K562 (cell line): ENCODE data around the gene STX3. TPM values are rescaled to one million over a fixed set of nuclear protein-coding genes. Genes with fewer than 3 reads are reported as not detected.

Experiments
- ATF1 ChIP-seq, 2 experiments: fragments of 450-650 bp in 1 of 2; IDR thresholded peaks; 2 replicates each; pipeline ENCODE4 v1.6.1; 2016; ENCODE audit warnings: missing compliant biosample characterization in 1 of 2, missing genetic modification characterization in 1 of 2
- BCOR ChIP-seq: fragments of 450-650 bp; IDR thresholded peaks from 2 replicates; pipeline ENCODE4 v1.6.1; 2016
- CEBPB ChIP-seq: fragments of 450-650 bp; IDR thresholded peaks from 2 replicates; pipeline ENCODE4 v1.6.1; 2016; ENCODE audit warnings: missing genetic modification characterization, missing compliant biosample characterization
- FOXO4 ChIP-seq: fragments of 450-650 bp; formaldehyde crosslinking; IDR thresholded peaks from 2 replicates; pipeline ENCODE4 v1.4.0; 2020; ENCODE audit warnings: mild to moderate bottlenecking, moderate library complexity
- IFI16 ChIP-seq: fragments of 250-450 bp; sonication (Bioruptor Pico); IDR thresholded peaks from 2 replicates; pipeline ENCODE4 v2.1.2; 2022; ENCODE audit warnings: mild to moderate bottlenecking, inconsistent platforms
- KDM5B ChIP-seq: fragments of 200-600 bp; sonication (generic); IDR thresholded peaks from 2 replicates; pipeline ENCODE4 v1.6.1; 2012; ENCODE audit warnings: low read depth, mild to moderate bottlenecking, moderate library complexity, low read length, control low read depth, inconsistent platforms; ENCODE audit not compliant: insufficient replicate concordance
- MBD1 ChIP-seq: fragments of 250-450 bp; sonication (Bioruptor Pico); IDR thresholded peaks from 2 replicates; pipeline ENCODE4 v1.8.0; 2022; ENCODE audit warnings: inconsistent platforms
- MED1 ChIP-seq: sonication (generic); formaldehyde crosslinking; IDR thresholded peaks from 2 replicates; pipeline ENCODE4 v1.8.1; 2023; ENCODE audit warnings: missing genetic modification reagents, borderline replicate concordance
- NR4A1 ChIP-seq, 2 experiments: fragments of 250-450 bp in 1 of 2; fragments of 450-650 bp in 1 of 2; sonication (Bioruptor Pico) in 1 of 2; IDR thresholded peaks; 2 replicates each; pipeline versions ENCODE4 v1.4.0 to v1.6.1; 2016 to 2020; ENCODE audit warnings: mild to moderate bottlenecking in 2 of 2, missing compliant biosample characterization in 1 of 2, missing genetic modification characterization in 1 of 2, moderate library complexity in 1 of 2
- PRPF4 ChIP-seq: fragments of 200-400 bp; formaldehyde crosslinking; IDR thresholded peaks from one replicate; pipeline ENCODE4 v1.6.1; 2017; ENCODE audit warnings: low read length, low read depth, mild to moderate bottlenecking; ENCODE audit not compliant: insufficient read depth, poor library complexity, severe bottlenecking
- RREB1 ChIP-seq: fragments of 250-450 bp; sonication (Bioruptor Pico); IDR thresholded peaks from 2 replicates; pipeline ENCODE4 v1.4.0; 2020
- SNIP1 ChIP-seq: fragments of 450-650 bp; IDR thresholded peaks from 2 replicates; pipeline ENCODE4 v1.7.1; 2017; ENCODE audit warnings: low read depth, mild to moderate bottlenecking
- SOX6 ChIP-seq: fragments of 450-650 bp; IDR thresholded peaks from 2 replicates; pipeline ENCODE4 v1.6.1; 2014; ENCODE audit warnings: mild to moderate bottlenecking
- TBP ChIP-seq: optimal IDR thresholded peaks from 2 replicates; pipeline ENCODE3; 2011; ENCODE audit warnings: low read depth, low read length, improper control_type of control experiment
- TCF15 ChIP-seq: fragments of 250-450 bp; sonication (Bioruptor Pico); IDR thresholded peaks from 2 replicates; pipeline ENCODE4 v1.8.0; 2022; ENCODE audit warnings: moderate library complexity, mild to moderate bottlenecking, inconsistent platforms
- TCF3 ChIP-seq: sonication (generic); formaldehyde crosslinking; IDR thresholded peaks from 2 replicates; pipeline ENCODE4 v1.4.0; 2020; ENCODE audit warnings: mild to moderate bottlenecking, missing genetic modification reagents
- ZNF140 ChIP-seq: fragments of 250-450 bp; sonication (Bioruptor Pico); IDR thresholded peaks from 2 replicates; pipeline ENCODE4 v1.8.0; 2021; ENCODE audit warnings: moderate library complexity, mild to moderate bottlenecking, inconsistent platforms
- ZNF778 ChIP-seq: fragments of 450-650 bp; formaldehyde crosslinking; IDR thresholded peaks from 2 replicates; pipeline ENCODE4 v1.4.0; 2020; ENCODE audit warnings: mild to moderate bottlenecking, moderate library complexity
- ZSCAN29 ChIP-seq: fragments of 450-650 bp; IDR thresholded peaks from 2 replicates; pipeline ENCODE4 v1.6.1; 2017
- polyA plus RNA-seq, 8 experiments: library from polyadenylated mRNA; depleted of rRNA in 4 of 8; stranded (reverse) in 5 of 8; unstranded in 3 of 8; fragments of >200 nt; fragmentation: Nextera tagmentation in 2 of 8; fragmentation: Illumina TruSeq in 1 of 8; extraction: Ambion mirVana in 2 of 8; extraction: Trizol in 1 of 8; gene quantifications; 2 replicates each; pipeline versions ENCODE4 v1.2.1 to v1.2.3, GENCODE V29; 2011 to 2014; ENCODE audit warnings: inconsistent platforms in 1 of 8, missing spikeins in 1 of 8
- total RNA-seq, 7 experiments: library from RNA; depleted of rRNA in 6 of 7; stranded (reverse); fragments of >200 nt in 6 of 7; fragmentation: Illumina TruSeq in 2 of 7; extraction: Trizol in 2 of 7; gene quantifications; 2 replicates each; pipeline versions ENCODE4 v1.2.1 to v1.2.3, GENCODE V29; 2011 to 2021; ENCODE audit warnings: low replicate concordance in 1 of 7

Gene STX3
- total and polyA plus RNA-seq, 9 of the 15 experiments (the other 6 are each of a cell fraction or from before 2014, with no cell fraction given): 12.0 to 91.6 (median 48.7) TPM

GRCh38 chr11:59766542-59767224 lies 11.5 kb downstream of the STX3 start (continued):
- TF ChIP-seq FOXO4 (CRISPR knock-in tag) (no peak), TBP (peak; percentile 32), ATF1 (CRISPR knock-in tag; IDR thresholded peaks at IDR 0.05) (no peak), ATF1 (tag; IDR thresholded peaks at IDR 0.05) (peak; percentile 36; the same call in 1 of the 2 replicates), ZSCAN29 (no peak), NR4A1 (CRISPR knock-in tag; IDR thresholded peaks at IDR 0.05) (no peak), NR4A1 (tag; IDR thresholded peaks at IDR 0.05) (no peak), RREB1 (CRISPR knock-in tag) (no peak), ZNF140 (CRISPR knock-in tag) (no peak), CEBPB (no peak), SNIP1 (no peak), SOX6 (no peak), ZNF778 (CRISPR knock-in tag) (no peak), MED1 (CRISPR knock-in tag) (no peak), BCOR (no peak), TCF3 (CRISPR knock-in tag) (peak; percentile 75), MBD1 (CRISPR knock-in tag) (no peak), IFI16 (CRISPR knock-in tag) (no peak), PRPF4 (no peak), TCF15 (no peak), KDM5B (no peak)
